HG02623 (cell line): ENCODE measurements around the gene ZP4.
A peak's percentile ranks its signal among the peaks of the same experiment; 100 is the strongest.
"Not testable (repeated sequence)": the region's sequence is repeated elsewhere in the genome, so short reads cannot be mapped to it uniquely, and the experiment has no call there.

ENCODE experiments used
- ATAC-seq: cut with Tn5 transposase; IDR thresholded peaks from one replicate; pipeline ENCODE4 v1.9.1; 2021; ENCODE audit warnings: moderate library complexity; ENCODE audit not compliant: unreplicated experiment

Gene ZP4

GRCh38 chr1:237878406-237878805 is 12.3 kb downstream of the ZP4 start:
- ATAC-seq, result no peak

GRCh38 chr1:237877631-237878030 is 13.1 kb downstream of the ZP4 start:
- no peak for ATAC-seq

GRCh38 chr1:237875291-237875690 is 15.4 kb downstream of the ZP4 start:
- ATAC-seq, result no peak

- no peak for ATAC-seq
Observed at GRCh38 chr1:237873487-237874211, 17.1 kb downstream of the ZP4 start.

- no peak for ATAC-seq
Observed at GRCh38 chr1:237868817-237869600, 21.7 kb downstream of the ZP4 start.

GRCh38 chr1:237867380-237867888 is 23.3 kb downstream of the ZP4 start:
- ATAC-seq, result no peak

- peak; percentile 67 for ATAC-seq
Observed at GRCh38 chr1:237864338-237865244, 26.1 kb downstream of the ZP4 start.

- ATAC-seq, result no peak
Observed at GRCh38 chr1:237863234-237863633, 27.5 kb downstream of the ZP4 start.

GRCh38 chr1:237861944-237862343 is 28.8 kb downstream of the ZP4 start:
- ATAC-seq, result no peak

GRCh38 chr1:237858992-237859391 is 31.7 kb downstream of the ZP4 start:
- ATAC-seq, result no peak

- no peak for ATAC-seq
Observed at GRCh38 chr1:237857455-237857854, 33.3 kb downstream of the ZP4 start.

GRCh38 chr1:237852342-237852741 is 38.4 kb downstream of the ZP4 start:
- ATAC-seq, result no peak

GRCh38 chr1:237851210-237851845 is 39.4 kb downstream of the ZP4 start:
- ATAC-seq, result no peak

- ATAC-seq, result not testable (repeated sequence)
Observed at GRCh38 chr1:237843516-237843915, 47.2 kb downstream of the ZP4 start.

GRCh38 chr1:237841485-237841884 is 49.2 kb downstream of the ZP4 start:
- no peak for ATAC-seq

- no peak for ATAC-seq
Observed at GRCh38 chr1:237838904-237839534, 51.7 kb downstream of the ZP4 start.

- ATAC-seq, result no peak
Observed at GRCh38 chr1:237838320-237838719, 52.4 kb downstream of the ZP4 start.

- no peak for ATAC-seq
Observed at GRCh38 chr1:237834461-237834860, 56.3 kb downstream of the ZP4 start.

GRCh38 chr1:237834048-237834447 is 56.7 kb downstream of the ZP4 start:
- no peak for ATAC-seq

GRCh38 chr1:237832858-237833257 is 57.9 kb downstream of the ZP4 start:
- no peak for ATAC-seq
